Epithelial cell of esophagus (primary cell): ENCODE results near the gene GPC5.

Experiments
- DNase-seq: peaks from one replicate; pipeline ENCODE4 v3.0.0; 2010; ENCODE audit warnings: low read depth
- H3K4me3 ChIP-seq: 2 replicates; pipeline ENCODE4 v1.5.1; 2011; ENCODE audit warnings: mild to moderate bottlenecking, low read length, control low read depth
- TF ChIP-seq, protein P1 (sequence below): IDR thresholded peaks from 2 replicates; pipeline ENCODE4 v1.5.1; 2011; ENCODE audit warnings: low read depth, mild to moderate bottlenecking, low read length, control low read depth, inconsistent platforms; ENCODE audit not compliant: insufficient read depth; ENCODE audit errors: missing control alignments

The GPC5 gene

DNA sequence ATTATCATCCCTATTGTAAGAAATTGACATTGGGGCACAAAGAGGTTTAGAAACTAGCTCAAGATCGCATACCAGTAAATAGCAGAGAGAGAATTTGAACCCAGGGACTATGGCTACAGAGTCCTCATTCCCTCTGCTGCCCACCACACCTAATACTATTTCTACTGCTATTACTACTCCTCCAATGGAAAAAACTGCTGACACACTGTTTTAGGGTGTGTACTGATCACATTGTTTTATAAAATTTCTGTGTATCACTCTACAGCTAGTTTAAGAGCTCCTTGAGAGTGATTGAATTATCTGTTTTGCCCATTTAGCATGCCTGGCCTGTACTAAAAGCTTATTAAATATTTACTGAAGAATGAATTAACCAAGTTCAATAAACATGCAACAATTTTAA lies 552.4 kb downstream of the GPC5 start:
- DNase-seq = no peak
- TF ChIP-seq, protein P1, sequence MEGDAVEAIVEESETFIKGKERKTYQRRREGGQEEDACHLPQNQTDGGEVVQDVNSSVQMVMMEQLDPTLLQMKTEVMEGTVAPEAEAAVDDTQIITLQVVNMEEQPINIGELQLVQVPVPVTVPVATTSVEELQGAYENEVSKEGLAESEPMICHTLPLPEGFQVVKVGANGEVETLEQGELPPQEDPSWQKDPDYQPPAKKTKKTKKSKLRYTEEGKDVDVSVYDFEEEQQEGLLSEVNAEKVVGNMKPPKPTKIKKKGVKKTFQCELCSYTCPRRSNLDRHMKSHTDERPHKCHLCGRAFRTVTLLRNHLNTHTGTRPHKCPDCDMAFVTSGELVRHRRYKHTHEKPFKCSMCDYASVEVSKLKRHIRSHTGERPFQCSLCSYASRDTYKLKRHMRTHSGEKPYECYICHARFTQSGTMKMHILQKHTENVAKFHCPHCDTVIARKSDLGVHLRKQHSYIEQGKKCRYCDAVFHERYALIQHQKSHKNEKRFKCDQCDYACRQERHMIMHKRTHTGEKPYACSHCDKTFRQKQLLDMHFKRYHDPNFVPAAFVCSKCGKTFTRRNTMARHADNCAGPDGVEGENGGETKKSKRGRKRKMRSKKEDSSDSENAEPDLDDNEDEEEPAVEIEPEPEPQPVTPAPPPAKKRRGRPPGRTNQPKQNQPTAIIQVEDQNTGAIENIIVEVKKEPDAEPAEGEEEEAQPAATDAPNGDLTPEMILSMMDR = no peak
- H3K4me3 ChIP-seq = no peak overlapping the region

DNA sequence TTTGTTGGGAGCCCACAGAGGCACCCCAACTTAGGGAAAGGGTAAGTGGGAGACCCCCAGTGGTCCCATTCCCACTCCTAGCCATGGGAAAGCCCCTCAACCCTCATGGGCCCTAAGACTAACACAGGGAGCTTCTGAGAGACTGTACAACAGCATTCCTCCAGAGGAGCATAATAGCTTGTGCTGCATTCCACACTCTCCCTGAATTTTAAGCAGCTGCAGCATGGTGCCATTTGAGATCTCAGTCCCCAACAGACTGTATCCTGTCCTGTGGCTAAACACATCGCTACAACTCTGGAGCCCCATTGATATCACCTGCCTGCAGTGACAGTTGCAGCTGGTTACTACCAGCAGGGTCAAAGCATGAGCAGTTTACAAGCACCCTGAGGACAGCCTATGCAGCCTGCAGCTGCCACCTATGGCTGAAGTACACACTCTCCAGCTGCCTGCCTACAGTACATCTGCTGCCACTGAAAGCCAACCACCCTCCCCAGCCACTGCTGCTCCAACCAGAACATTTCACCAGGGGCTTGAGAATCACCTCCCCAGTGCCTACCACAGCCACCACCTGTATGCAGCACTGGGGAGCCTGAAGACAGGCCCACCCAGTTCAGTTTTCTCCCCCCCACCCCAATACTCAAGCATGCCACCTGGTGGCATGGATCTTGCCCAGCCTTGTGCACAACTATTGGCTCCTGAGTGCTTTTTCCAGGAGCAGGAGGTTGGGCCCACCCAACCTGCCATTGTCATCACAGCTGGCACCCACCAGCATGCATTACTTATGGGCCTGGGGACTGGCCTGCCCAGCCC lies 557.3 kb downstream of the GPC5 start:
- no peak overlapping the region for H3K4me3 ChIP-seq
- TF ChIP-seq, protein P1 = no peak

GRCh38 chr13:91960947-91961346 lies 562.5 kb downstream of the GPC5 start:
- DNase-seq = no peak
- H3K4me3 ChIP-seq = no peak overlapping the region
- TF ChIP-seq, protein P1 = no peak

More for the DNA sequence above, 557.3 kb downstream of the GPC5 start:
- DNase-seq = no peak

DNA sequence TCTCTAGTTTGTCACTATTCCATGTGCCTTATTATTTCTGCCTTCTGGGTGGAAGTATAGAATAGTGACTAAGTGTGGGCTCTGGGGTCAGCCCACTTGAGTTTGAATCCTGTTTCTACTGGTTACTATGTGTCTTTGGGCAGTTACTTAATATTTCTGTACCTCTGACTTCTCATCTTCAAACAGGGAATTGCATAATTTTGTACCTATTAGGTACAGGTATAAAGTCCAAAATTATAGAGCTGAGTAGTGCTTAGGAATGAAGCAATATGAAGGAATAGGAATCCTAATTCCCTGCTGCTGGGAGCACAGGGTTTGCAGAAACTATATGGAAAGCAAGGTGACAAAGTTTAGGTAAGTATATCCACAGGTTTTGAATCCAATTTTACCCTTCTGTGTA lies 564.5 kb downstream of the GPC5 start:
- TF ChIP-seq, protein P1 = no peak
- DNase-seq = no peak
- H3K4me3 ChIP-seq = no peak overlapping the region

- H3K4me3 ChIP-seq = no peak overlapping the region
- TF ChIP-seq, protein P1 = no peak
- no peak for DNase-seq
Observed at GRCh38 chr13:91965511-91965910, 567.1 kb downstream of the GPC5 start.

- TF ChIP-seq, protein P1 = no peak
- no peak overlapping the region for H3K4me3 ChIP-seq
- no peak for DNase-seq
Observed at GRCh38 chr13:91978571-91978970, 580.1 kb downstream of the GPC5 start.
